HEK293T (cell line): Measurements from ENCODE around the gene EML6.
"Not testable (repeated sequence)": the region's sequence is repeated elsewhere in the genome, so short reads cannot be mapped to it uniquely, and the experiment has no call there.

Experiments used
- CTCF ChIA-PET: fragments of 350-600 bp; formaldehyde crosslinking; extraction: SDS; loops from one replicate; lab custom pipeline; 2021; ENCODE audit warnings: antibody characterized with exemption, inconsistent platforms; lab: Yijun Ruan, JAX
- POLR2A ChIA-PET: fragments of 350-600 bp; formaldehyde crosslinking; extraction: SDS; loops from one replicate; lab custom pipeline; 2020; ENCODE audit warnings: antibody characterized with exemption, inconsistent platforms; lab: Yijun Ruan, JAX
- DNase-seq: peaks from one replicate; pipeline ENCODE4 v3.0.0; 2012; ENCODE audit warnings: mixed read lengths; ENCODE audit errors: extremely low spot score
- ARNT ChIP-seq: fragments of 450-650 bp; IDR thresholded peaks from 2 replicates; pipeline ENCODE4 v1.6.1; 2017; ENCODE audit warnings: mild to moderate bottlenecking
- BHLHE40 ChIP-seq: fragments of 450-650 bp; IDR thresholded peaks from 2 replicates; pipeline ENCODE4 v1.6.1; 2016; ENCODE audit warnings: mild to moderate bottlenecking, moderate library complexity, borderline replicate concordance
- CTBP1 ChIP-seq: fragments of 450-650 bp; IDR thresholded peaks from 2 replicates; pipeline ENCODE4 v1.6.1; 2016; ENCODE audit warnings: borderline replicate concordance
- ELF4 ChIP-seq: fragments of 450-650 bp; IDR thresholded peaks from 2 replicates; pipeline ENCODE4 v1.6.1; 2017; ENCODE audit warnings: antibody characterized with exemption
- FOXA1 ChIP-seq: fragments of 450-650 bp; IDR thresholded peaks from 2 replicates; pipeline ENCODE4 v1.6.1; 2016; ENCODE audit warnings: mild to moderate bottlenecking
- FOXK2 ChIP-seq: fragments of 450-650 bp; IDR thresholded peaks from 2 replicates; pipeline ENCODE4 v1.6.1; 2016; ENCODE audit warnings: mild to moderate bottlenecking
- FOXM1 ChIP-seq: fragments of 450-650 bp; IDR thresholded peaks from 2 replicates; pipeline ENCODE4 v1.6.1; 2017; ENCODE audit warnings: mild to moderate bottlenecking, borderline replicate concordance
- HDGF ChIP-seq: fragments of 450-650 bp; IDR thresholded peaks from 2 replicates; pipeline ENCODE4 v1.6.1; 2017; ENCODE audit warnings: antibody characterized with exemption, borderline replicate concordance
- L3MBTL2 ChIP-seq: fragments of 450-650 bp; conservative IDR thresholded peaks from 2 replicates; pipeline ENCODE4 v1.6.1; 2016; ENCODE audit warnings: mild to moderate bottlenecking
- LEF1 ChIP-seq: fragments of 450-650 bp; IDR thresholded peaks from 2 replicates; pipeline ENCODE4 v1.6.1; 2017; ENCODE audit warnings: mild to moderate bottlenecking, borderline replicate concordance
- NFRKB ChIP-seq: fragments of 450-650 bp; IDR thresholded peaks from 2 replicates; pipeline ENCODE4 v1.6.1; 2016; ENCODE audit warnings: mild to moderate bottlenecking, moderate library complexity
- PKNOX1 ChIP-seq: fragments of 450-650 bp; IDR thresholded peaks from 2 replicates; pipeline ENCODE4 v1.6.1; 2016
- SP1 ChIP-seq: fragments of 450-650 bp; IDR thresholded peaks from 2 replicates; pipeline ENCODE4 v1.6.1; 2017
- SUZ12 ChIP-seq: fragments of 450-650 bp; IDR thresholded peaks from 2 replicates; pipeline ENCODE4 v1.6.1; 2016; ENCODE audit warnings: mild to moderate bottlenecking
- TARDBP ChIP-seq: fragments of 450-650 bp; IDR thresholded peaks from 2 replicates; pipeline ENCODE4 v1.6.1; 2016
- ZNF384 ChIP-seq: fragments of 450-650 bp; IDR thresholded peaks from 2 replicates; pipeline ENCODE4 v1.6.1; 2016

EML6 gene

GRCh38 chr2:54838585-54839035 lies 115.1 kb downstream of the EML6 start:
- ChIA-PET CTCF (interaction anchor here (0.5 to 2.0 kb wide), 15 partner anchors 8 to 731 kb away, joined by 3 to 7 read pairs (median 3); no protein-coding TSS in a partner anchor), POLR2A (no interaction called here)
- peak; percentile 71 for DNase-seq
- TF ChIP-seq ARNT (no peak), FOXM1 (no peak), LEF1 (no peak), NFRKB (no peak), L3MBTL2 (no peak), ELF4 (no peak)

DNA sequence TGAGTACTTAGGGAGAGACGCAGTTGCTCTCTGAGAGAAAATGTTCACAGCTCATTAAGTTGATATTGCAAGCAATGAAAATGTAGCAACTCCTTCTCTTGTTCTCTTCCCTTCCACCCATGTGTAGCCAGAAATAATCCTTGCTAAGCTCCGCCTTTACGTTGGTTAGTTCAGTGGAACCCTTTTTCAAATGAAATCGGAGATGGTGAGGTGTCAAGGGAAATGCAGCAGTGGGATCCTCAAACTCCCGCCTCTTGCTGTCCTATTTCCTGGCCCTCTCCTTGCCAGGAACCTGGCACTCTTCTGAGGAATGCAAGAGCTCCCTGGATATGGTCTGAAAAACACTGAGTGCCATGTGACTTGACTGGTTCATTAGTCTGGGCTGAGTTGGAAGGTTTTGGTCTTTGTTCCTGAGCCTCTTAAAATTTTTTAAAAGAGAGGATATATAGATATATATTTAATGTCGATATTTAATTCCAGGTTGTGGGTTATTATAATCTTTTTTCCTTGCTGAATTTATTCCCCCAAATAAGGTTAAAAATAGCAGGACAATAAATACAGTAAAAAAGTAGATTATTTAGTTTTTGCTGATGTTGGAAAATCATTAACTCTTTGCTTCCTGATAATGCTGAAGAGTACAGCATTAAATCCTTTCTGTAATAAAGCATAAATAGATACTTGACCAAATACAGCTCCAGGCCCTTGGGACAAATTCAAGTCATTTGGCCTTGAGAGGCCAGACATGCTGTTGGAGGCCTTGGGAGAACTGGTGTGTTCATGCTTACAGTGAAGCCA lies 116.2 kb downstream of the EML6 start:
- TF ChIP-seq FOXA1 (no peak), PKNOX1 (no peak), ZNF384 (no peak), TARDBP (no peak), FOXK2 (no peak), SUZ12 (no peak), L3MBTL2 (no peak), NFRKB (no peak), SP1 (no peak), FOXM1 (no peak)
- ChIA-PET CTCF (interaction anchor here (0.8 to 1.5 kb wide), 8 partner anchors 8 to 67 kb away, joined by 3 to 7 read pairs (median 3); no protein-coding TSS in a partner anchor), POLR2A (interaction anchor here (1.4 kb wide), 1 partner anchor 117 kb away, joined by 3 read pairs; the partner anchor contains the start of gene EML6)
- no peak for DNase-seq

DNA sequence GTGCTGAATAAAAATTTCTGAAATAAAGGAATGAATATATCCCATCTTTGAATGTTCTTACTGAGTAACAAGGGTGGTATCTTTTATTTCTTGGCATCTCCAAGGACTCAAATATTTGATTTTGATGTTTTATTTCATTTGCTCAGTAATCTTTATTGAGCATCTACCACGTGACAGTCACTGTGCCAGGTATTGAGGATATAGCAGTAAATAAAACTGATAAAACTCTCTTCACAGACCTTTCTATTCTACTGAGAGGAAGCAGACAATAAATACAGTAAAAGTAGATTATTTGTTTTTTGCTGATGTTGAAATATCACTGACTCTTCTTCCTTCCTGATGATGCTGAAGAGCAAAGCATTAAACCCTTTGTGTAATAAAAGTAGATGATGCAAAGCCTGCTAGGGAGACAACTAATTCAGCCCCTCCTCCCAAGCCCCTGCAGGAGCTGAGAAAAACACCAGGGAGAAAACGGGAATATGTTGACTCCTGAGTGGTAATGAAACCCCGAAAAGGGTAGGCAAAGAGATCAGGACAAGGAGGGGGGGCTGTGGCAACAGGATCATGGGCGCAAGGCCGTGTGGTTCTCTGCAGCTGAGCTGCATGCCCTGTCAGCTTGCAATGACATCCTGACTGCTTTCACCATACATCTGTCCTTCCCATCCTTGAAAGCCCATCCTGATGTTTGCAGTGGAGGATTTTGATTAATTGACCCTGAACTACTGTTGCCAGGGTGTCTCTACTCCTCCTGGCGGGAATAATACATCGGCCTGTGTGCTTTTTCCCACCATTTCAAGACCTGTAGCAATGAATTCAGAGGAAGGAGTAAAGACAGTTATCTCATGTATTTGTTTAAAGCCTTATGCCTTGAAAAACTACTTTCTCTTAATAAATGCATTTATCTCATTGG lies 117.4 kb downstream of the EML6 start:
- no peak for DNase-seq
- CTCF ChIA-PET: no interaction called here
- no peak for TF ChIP-seq FOXK2
- no peak for TF ChIP-seq LEF1
- no peak for TF ChIP-seq FOXM1
- no peak for TF ChIP-seq ELF4
- TF ChIP-seq ARNT: no peak
- TF ChIP-seq TARDBP: no peak
- no peak for TF ChIP-seq ZNF384
- no peak for TF ChIP-seq CTBP1
- no peak for TF ChIP-seq PKNOX1
- TF ChIP-seq L3MBTL2: no peak
- no peak for TF ChIP-seq SUZ12
- TF ChIP-seq BHLHE40: no peak
- TF ChIP-seq NFRKB: no peak
- no peak for TF ChIP-seq FOXA1
- no peak for TF ChIP-seq HDGF
- TF ChIP-seq SP1: no peak
- POLR2A ChIA-PET: interaction anchor here (1.4 kb wide), 1 partner anchor 118 kb away, joined by 3 read pairs; the partner anchor contains the start of gene EML6

DNA sequence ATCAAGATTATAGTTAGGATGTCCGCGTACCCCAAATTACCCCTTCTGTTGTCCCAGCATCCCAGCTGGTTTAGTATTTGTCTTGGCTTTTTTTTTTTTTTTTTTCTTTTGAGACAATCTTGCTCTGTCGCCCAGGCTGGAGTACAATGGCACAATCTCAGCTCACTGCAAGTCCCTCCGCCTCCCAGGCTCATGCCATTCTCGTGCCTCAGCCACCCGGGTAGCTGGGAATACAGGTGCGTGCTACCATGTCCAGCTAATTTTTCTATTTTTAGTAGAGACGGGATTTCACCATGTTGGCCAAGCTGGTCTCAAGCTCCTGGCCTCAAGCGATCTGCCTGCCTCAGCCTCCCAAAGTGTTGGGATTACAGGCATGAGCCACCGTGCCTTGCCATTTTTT lies 118.0 kb downstream of the EML6 start:
- POLR2A ChIA-PET, CTCF ChIA-PET: not testable (repeated sequence)

DNA sequence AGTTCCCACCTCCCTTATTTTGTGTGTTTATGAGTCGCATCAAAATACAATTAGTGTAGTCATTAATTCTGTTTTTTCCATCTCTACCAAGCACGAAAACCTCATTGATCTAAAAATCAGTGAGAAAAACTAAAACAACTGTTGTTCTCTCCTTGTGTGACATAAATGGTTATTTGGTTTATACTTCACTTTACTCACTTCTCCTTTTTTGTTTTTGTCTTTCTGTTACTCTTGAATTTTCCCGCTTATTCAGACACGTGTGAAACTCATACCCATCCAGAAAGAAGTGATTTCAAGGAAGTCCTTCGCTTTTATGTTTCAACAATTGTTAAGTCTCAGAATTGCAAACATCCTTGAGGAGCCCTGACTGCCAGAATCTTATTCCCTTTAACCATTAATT lies 121.6 kb downstream of the EML6 start:
- DNase-seq: no peak
- CTCF ChIA-PET: interaction anchor here (0.5 kb wide), 1 partner anchor 349 kb away, joined by 5 read pairs; no protein-coding TSS in a partner anchor
- POLR2A ChIA-PET: no interaction called here
- no peak for TF ChIP-seq FOXK2

More for the DNA sequence above, 118.0 kb downstream of the EML6 start:
- DNase-seq: not testable (repeated sequence)

DNA sequence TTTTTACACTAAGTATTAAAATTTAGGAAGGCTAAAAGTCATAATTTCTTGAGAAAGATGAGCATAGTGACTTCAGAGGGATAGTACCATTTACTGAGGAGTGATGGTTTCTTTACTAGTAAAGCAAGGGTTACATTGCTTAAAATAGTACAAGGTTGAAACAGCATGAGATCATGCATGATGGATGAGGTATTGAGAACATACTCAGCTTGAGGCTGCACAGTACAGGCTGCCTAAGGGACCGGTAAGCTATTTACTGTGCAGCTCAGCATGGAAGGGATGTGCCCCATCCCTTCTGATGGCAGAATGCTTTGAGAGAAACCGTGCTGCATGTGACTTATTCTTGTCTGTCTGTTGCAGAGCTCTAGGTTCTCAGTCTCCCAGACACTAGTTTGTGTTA lies 122.1 kb downstream of the EML6 start:
- no peak for DNase-seq
- CTCF ChIA-PET: interaction anchor here (0.5 kb wide), 1 partner anchor 350 kb away, joined by 5 read pairs; no protein-coding TSS in a partner anchor
- POLR2A ChIA-PET: no interaction called here
- TF ChIP-seq HDGF (no peak), FOXA1 (no peak), SUZ12 (no peak), LEF1 (no peak), FOXK2 (no peak), NFRKB (no peak), ELF4 (no peak), L3MBTL2 (no peak), SP1 (no peak), ARNT (no peak), CTBP1 (no peak), BHLHE40 (no peak), PKNOX1 (no peak), FOXM1 (no peak)
